Hepatocyte (in vitro differentiated cells): ENCODE results near the gene MSTO1.
"Not testable (repeated sequence)": the region's sequence is repeated elsewhere in the genome, so short reads cannot be mapped to it uniquely, and the experiment has no call there.

Source experiments
- EZH2 ChIP-seq: fragments of 200-600 bp; sonication (generic); IDR thresholded peaks from 2 replicates; pipeline ENCODE4 v1.6.1; 2016; ENCODE audit warnings: antibody characterized with exemption, mild to moderate bottlenecking, borderline replicate concordance
- EZH2phosphoT487 ChIP-seq: fragments of 200-600 bp; sonication (generic); IDR thresholded peaks from one replicate; pipeline ENCODE4 v1.6.1; 2018; ENCODE audit warnings: antibody characterized with exemption, mild to moderate bottlenecking, low read depth, moderate library complexity; ENCODE audit not compliant: unreplicated experiment, severe bottlenecking
- TF ChIP-seq, protein P1 (sequence below): fragments of 200-600 bp; sonication (generic); IDR thresholded peaks from 2 replicates; pipeline ENCODE4 v1.5.1; 2016; ENCODE audit warnings: antibody characterized with exemption, mild to moderate bottlenecking; ENCODE audit not compliant: poor library complexity

DNA sequence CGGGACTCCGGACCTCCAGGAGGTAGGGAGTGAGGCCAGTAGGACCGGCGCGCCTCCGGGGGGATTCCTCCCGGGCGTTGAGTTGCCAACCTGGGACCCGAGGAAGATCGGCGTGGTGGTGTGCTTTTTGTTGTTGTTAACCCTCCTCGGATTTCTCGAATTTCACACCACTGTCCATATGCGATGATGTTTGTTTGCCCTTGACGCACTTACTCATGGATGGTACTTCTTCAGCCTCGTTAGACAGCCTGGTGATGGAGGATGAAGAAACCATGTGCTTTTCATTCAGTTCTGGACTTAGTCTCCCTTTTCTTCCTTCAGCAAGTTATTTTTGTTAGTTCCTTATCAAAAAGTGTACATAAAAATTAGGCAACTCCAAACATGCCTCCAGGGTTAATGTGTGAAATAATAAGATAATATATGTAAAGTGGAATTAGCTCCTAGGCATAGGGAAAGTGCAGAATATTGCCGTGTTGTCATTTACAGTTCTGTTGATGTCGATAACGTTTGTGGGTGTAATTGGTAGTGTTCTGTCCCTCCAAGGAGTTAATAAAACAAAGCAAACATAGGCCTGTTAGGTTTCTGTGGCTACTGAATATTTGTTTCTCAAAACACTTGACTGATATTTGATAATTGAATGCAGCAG, 46.5 kb upstream of the MSTO1 start:
- not testable (repeated sequence) for TF ChIP-seq EZH2, EZH2phosphoT487
- TF ChIP-seq, protein P1, sequence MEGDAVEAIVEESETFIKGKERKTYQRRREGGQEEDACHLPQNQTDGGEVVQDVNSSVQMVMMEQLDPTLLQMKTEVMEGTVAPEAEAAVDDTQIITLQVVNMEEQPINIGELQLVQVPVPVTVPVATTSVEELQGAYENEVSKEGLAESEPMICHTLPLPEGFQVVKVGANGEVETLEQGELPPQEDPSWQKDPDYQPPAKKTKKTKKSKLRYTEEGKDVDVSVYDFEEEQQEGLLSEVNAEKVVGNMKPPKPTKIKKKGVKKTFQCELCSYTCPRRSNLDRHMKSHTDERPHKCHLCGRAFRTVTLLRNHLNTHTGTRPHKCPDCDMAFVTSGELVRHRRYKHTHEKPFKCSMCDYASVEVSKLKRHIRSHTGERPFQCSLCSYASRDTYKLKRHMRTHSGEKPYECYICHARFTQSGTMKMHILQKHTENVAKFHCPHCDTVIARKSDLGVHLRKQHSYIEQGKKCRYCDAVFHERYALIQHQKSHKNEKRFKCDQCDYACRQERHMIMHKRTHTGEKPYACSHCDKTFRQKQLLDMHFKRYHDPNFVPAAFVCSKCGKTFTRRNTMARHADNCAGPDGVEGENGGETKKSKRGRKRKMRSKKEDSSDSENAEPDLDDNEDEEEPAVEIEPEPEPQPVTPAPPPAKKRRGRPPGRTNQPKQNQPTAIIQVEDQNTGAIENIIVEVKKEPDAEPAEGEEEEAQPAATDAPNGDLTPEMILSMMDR: not testable (repeated sequence)
